Mucosa of descending colon (tissue), 3 donors: ENCODE data around the gene ITGA11. TPM values are rescaled to one million over a fixed set of nuclear protein-coding genes. Genes with fewer than 3 reads are reported as not detected.

Source experiments
- ATAC-seq: fragments of 200-7000 bp; cut with Tn5 transposase; one replicate; pipeline ENCODE4 v1.9.1; 2020; ENCODE audit warnings: mild to moderate bottlenecking, moderate library complexity
- DNase-seq, 3 donors: peaks; one replicate each; pipeline ENCODE4 v3.0.0-alpha.2; 2020
- H3K36me3 ChIP-seq: fragments of 200-600 bp; one replicate; pipeline ENCODE4 v1.8.0; 2021; ENCODE audit warnings: low read depth, mild to moderate bottlenecking
- H3K4me1 ChIP-seq: fragments of 200-600 bp; one replicate; pipeline ENCODE4 v1.8.0; 2021; ENCODE audit warnings: low read depth, mild to moderate bottlenecking
- H3K4me3 ChIP-seq: fragments of 200-600 bp; one replicate; pipeline ENCODE4 v1.8.0; 2021; ENCODE audit warnings: mild to moderate bottlenecking
- H3K9me3 ChIP-seq: fragments of 200-600 bp; one replicate; pipeline ENCODE4 v1.8.0; 2021; ENCODE audit warnings: mild to moderate bottlenecking
- intact Hi-C, 2 donors: fragments of 100-400 bp; cut with DNase I in 1 of 2; cut with micrococcal nuclease in 1 of 2; formaldehyde crosslinking; loops; one replicate each; pipeline versions ENCODE4 v1.11.0 to v1.11.1; 2022; cut with DNase I, micrococcal nuclease
- total RNA-seq, 3 donors: library from RNA; stranded (reverse); fragmentation: NEBNext Ultra II Directional in 2 of 3; extraction: Animal tissue kit (Norgen Biotek cat#: 25700) in 2 of 3; gene quantifications; one replicate each; pipeline versions ENCODE4 v1.2.1 to v1.2.4, GENCODE V29; 2021 to 2023
- TF ChIP-seq, protein P1 (sequence below): fragments of 200-600 bp; IDR thresholded peaks from one replicate; pipeline ENCODE4 v1.8.0; 2022; ENCODE audit warnings: antibody characterized with exemption, mild to moderate bottlenecking
- donor health status: DM: no; HTN: no; CAD: no; lungs with moderate emphysema.
- donor health status: DM: no; HTN: no; CAD: no.
- donor health status: DM: no; HTN: yes; CAD: no.

Gene ITGA11
- total RNA-seq, 3 donors from 2014 or later = 1.8 to 2.4 (median 2.1) TPM

DNA sequence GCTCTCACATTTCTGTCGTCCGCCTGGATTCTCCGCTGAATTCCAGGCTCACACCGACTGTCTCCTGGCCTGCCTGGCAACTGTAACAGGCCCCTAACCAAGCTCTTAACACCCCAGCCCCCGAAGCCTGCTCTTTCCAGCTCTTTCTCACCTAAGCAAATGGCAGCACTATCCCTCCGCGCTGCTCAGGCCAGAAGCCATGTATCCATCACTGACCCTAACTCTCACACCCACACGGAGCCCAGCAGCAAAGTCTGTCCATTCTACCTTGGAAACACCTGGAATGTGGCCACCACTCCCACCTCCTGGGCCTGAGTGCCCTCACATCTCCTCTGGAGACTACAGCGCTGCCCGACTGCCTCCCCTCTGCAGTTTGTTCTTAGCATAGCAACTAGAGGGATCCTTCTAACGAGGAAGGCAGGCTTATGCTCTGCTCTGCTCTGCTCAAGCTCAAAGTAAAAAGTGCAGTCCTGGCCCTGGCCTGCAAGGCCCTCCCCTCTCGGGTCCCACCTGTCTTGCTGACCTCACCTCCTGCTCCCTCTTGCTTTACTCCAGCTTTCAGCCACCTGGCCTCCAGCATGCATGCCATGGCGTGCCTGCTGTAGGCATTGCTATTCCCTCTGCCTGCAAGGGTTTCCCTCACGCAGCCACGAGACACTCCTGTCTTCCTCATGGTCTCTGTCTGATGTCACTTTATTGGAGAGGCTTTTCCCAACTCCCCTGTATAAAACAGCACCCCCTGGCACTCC, 127.2 kb downstream of the ITGA11 start:
- Histone ChIP-seq H3K9me3 (no peaks in the 10 kb centered on the region), H3K4me3 (no peak overlapping the region), H3K36me3 (no peaks in the 10 kb centered on the region), H3K4me1 (peaks cover 12% of the 10 kb centered on the region)
- TF ChIP-seq, protein P1, sequence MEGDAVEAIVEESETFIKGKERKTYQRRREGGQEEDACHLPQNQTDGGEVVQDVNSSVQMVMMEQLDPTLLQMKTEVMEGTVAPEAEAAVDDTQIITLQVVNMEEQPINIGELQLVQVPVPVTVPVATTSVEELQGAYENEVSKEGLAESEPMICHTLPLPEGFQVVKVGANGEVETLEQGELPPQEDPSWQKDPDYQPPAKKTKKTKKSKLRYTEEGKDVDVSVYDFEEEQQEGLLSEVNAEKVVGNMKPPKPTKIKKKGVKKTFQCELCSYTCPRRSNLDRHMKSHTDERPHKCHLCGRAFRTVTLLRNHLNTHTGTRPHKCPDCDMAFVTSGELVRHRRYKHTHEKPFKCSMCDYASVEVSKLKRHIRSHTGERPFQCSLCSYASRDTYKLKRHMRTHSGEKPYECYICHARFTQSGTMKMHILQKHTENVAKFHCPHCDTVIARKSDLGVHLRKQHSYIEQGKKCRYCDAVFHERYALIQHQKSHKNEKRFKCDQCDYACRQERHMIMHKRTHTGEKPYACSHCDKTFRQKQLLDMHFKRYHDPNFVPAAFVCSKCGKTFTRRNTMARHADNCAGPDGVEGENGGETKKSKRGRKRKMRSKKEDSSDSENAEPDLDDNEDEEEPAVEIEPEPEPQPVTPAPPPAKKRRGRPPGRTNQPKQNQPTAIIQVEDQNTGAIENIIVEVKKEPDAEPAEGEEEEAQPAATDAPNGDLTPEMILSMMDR = no peak
- ATAC-seq (no peak), DNase-seq (peak in 1 of 3 donors; percentile 33)
- intact Hi-C loops = loop anchor here in 1 of 2 donors (5.0 kb wide), 1 partner anchor 52 kb away; no protein-coding TSS in a partner anchor

DNA sequence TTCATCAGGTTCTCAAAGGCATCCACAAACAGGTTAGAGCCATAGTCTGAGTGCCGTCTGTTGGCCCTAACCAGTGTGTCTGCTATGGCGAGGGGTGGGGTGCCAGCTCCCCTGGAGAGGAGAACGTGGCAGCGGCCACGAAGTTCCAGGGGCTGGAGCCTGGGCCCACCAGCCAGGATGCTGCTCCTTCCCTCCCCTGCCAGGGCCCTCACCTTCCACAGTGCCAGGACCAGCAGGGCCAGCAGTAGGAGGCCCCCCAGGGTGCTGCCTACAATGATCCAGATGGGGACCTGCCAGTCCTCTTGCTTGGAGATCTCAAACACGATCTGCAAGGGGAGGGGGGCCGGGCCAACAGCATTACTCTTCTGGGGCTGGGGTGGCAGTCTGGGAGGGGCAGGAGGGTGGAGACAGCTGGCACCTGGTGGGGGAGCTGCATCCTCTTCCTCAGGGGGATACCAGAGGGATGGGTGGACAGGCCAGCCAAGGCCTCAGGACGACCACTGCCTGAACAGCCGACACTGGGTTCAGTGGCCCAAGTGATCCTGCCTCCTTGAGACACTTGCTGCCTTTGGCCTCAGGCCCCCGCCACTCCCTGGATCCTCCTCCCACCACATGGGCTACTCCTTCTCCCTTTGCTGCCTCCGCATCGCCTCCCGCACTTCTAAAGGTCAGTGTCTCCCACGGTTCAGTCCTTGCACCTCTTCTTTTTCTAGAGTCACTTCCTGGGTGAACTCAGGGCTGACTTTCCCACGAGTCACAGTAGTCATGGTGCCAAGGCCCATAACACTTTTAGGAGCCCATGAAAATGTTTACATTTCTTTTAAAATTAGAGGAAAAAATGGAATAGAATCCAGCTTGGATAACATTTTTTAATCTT, 128.2 kb downstream of the ITGA11 start:
- no peaks in the 10 kb centered on the region for H3K36me3 ChIP-seq

DNA sequence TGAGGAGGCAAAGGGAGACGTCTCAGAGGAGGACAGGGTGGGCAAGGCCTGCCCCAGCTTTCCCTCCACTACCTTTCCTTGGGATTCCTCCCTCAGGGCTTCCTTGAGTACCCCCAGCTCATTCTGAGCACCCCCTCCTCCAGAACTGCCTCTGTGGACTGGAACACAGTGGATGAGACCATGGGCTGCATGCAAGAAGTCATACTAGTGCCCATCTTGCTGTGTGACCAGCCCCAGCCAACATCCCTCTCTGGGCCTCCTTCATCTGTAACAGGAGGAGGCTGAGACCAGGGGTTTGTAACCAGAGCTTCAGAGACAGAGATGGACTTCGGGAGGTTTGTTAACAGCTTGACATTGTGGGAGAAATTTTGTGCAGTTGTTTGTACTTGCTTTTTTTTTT, 128.8 kb downstream of the ITGA11 start:
- Histone ChIP-seq H3K9me3 (no peaks in the 10 kb centered on the region), H3K4me3 (no peak overlapping the region), H3K36me3 (no peaks in the 10 kb centered on the region), H3K4me1 (peaks cover 28% of the 10 kb centered on the region)
- TF ChIP-seq, protein P1 = no peak
- DNase-seq (peak in 1 of 3 donors; percentile 0), ATAC-seq (no peak)
- intact Hi-C loops = no loop called here

More for the DNA sequence above, 128.2 kb downstream of the ITGA11 start:
- Histone ChIP-seq H3K4me1 (peaks cover 21% of the 10 kb centered on the region), H3K9me3 (no peaks in the 10 kb centered on the region), H3K4me3 (no peak overlapping the region)
- DNase-seq (peak in 2 of 3 donors; percentile 1 to 42), ATAC-seq (no peak)
- TF ChIP-seq, protein P1 = no peak
- intact Hi-C loops = no loop called here

DNA sequence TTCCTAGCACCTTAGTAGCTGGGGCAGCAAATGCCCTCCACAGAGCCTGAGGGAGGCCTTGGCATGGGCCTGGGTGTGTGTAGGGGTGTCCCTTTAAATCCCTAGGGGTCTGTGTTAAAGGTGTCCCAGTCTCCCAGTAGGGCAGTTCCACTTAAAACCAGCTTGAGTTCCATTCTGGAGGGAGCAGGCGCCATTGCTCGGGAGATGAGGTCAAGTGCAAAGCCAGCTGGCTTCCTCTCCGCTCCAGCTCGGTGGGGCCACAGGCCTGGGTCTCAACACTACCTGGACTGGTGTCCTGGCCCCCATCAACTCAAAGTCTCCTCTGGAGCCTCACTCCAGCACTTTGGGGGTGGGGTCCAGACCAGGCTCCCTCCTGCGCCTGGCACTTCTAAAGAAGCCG, 129.2 kb downstream of the ITGA11 start:
- H3K4me1 ChIP-seq = peaks cover 29% of the 10 kb centered on the region
- no peak overlapping the region for H3K4me3 ChIP-seq
- TF ChIP-seq, protein P1 = no peak
- no peaks in the 10 kb centered on the region for H3K9me3 ChIP-seq
- DNase-seq (peak in 1 of 3 donors; percentile 40), ATAC-seq (no peak)
- no peaks in the 10 kb centered on the region for H3K36me3 ChIP-seq
- intact Hi-C loops = no loop called here

DNA sequence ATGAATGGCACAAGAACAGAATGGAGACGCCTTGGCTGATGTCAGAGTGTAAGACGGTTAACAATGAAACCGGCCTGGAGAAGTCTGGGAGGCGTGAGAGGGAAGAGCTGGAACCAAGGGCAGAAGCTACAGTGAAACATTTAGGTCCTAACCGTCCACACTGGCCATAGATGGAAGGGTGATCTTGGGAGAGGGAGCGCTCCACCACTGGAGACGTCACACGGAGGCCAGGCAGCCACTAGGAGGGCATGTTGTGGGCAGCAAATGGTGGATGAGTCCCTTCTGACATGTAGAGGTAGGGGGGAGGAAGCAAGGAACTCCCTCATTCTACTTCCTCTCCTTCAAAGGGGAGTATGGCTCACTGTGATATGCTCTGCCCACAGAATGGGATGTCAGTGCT, 130.7 kb downstream of the ITGA11 start:
- ATAC-seq (no peak), DNase-seq (no peak)
- Histone ChIP-seq H3K36me3 (no peaks in the 10 kb centered on the region), H3K4me3 (no peak overlapping the region), H3K4me1 (peaks cover 29% of the 10 kb centered on the region), H3K9me3 (no peaks in the 10 kb centered on the region)
- intact Hi-C loops = no loop called here
- TF ChIP-seq, protein P1 = no peak
